ENCODE measurements around the gene GATB.

DNA sequence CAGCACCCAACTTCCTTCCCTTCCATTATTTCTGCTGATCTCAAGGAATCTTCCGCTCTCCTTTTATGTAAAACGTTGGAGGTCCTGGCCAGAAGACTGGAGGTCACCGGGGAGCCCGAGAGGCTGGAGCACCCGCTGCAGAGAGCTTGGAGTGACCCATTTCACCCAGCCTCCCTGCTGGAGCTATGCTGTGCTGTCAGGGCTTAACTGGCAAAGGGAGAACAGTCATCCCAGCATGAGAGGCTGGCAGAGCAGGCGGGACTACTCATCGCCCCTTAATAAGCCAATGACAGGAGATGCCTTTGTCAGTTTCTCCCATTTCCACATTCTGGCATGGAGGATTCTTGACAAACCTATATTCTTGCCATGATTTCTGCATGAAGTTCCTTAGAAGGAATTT, 98.9 kb downstream of the GATB start:
- no peak for TF ChIP-seq JUNB (IDR thresholded peaks at IDR 0.05; ENCODE audit: unreplicated experiment)
- TF ChIP-seq, protein P1, sequence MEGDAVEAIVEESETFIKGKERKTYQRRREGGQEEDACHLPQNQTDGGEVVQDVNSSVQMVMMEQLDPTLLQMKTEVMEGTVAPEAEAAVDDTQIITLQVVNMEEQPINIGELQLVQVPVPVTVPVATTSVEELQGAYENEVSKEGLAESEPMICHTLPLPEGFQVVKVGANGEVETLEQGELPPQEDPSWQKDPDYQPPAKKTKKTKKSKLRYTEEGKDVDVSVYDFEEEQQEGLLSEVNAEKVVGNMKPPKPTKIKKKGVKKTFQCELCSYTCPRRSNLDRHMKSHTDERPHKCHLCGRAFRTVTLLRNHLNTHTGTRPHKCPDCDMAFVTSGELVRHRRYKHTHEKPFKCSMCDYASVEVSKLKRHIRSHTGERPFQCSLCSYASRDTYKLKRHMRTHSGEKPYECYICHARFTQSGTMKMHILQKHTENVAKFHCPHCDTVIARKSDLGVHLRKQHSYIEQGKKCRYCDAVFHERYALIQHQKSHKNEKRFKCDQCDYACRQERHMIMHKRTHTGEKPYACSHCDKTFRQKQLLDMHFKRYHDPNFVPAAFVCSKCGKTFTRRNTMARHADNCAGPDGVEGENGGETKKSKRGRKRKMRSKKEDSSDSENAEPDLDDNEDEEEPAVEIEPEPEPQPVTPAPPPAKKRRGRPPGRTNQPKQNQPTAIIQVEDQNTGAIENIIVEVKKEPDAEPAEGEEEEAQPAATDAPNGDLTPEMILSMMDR (conservative IDR thresholded peaks at IDR 0.05; ENCODE audit: low read depth in 2 of 2): no peak
- no peak for TF ChIP-seq EZH2 (IDR thresholded peaks at IDR 0.05; ENCODE audit: low read depth, unreplicated experiment)
- no peak for TF ChIP-seq POLR2AphosphoS5 (IDR thresholded peaks at IDR 0.05; ENCODE audit: low read depth)
- TF ChIP-seq NANOG (IDR thresholded peaks at IDR 0.05; ENCODE audit: borderline replicate concordance): no peak
- no peak for TF ChIP-seq ZNF331 (CRISPR knock-in tag; IDR thresholded peaks at IDR 0.05; ENCODE audit: low read depth)
- TF ChIP-seq EZH2phosphoT487 (IDR thresholded peaks at IDR 0.05; ENCODE audit: unreplicated experiment): no peak
- no peak for TF ChIP-seq CREB1 (CRISPR knock-in tag; IDR thresholded peaks at IDR 0.05; ENCODE audit: low read depth)
- TF ChIP-seq, protein P2, sequence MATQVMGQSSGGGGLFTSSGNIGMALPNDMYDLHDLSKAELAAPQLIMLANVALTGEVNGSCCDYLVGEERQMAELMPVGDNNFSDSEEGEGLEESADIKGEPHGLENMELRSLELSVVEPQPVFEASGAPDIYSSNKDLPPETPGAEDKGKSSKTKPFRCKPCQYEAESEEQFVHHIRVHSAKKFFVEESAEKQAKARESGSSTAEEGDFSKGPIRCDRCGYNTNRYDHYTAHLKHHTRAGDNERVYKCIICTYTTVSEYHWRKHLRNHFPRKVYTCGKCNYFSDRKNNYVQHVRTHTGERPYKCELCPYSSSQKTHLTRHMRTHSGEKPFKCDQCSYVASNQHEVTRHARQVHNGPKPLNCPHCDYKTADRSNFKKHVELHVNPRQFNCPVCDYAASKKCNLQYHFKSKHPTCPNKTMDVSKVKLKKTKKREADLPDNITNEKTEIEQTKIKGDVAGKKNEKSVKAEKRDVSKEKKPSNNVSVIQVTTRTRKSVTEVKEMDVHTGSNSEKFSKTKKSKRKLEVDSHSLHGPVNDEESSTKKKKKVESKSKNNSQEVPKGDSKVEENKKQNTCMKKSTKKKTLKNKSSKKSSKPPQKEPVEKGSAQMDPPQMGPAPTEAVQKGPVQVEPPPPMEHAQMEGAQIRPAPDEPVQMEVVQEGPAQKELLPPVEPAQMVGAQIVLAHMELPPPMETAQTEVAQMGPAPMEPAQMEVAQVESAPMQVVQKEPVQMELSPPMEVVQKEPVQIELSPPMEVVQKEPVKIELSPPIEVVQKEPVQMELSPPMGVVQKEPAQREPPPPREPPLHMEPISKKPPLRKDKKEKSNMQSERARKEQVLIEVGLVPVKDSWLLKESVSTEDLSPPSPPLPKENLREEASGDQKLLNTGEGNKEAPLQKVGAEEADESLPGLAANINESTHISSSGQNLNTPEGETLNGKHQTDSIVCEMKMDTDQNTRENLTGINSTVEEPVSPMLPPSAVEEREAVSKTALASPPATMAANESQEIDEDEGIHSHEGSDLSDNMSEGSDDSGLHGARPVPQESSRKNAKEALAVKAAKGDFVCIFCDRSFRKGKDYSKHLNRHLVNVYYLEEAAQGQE (IDR thresholded peaks at IDR 0.05; ENCODE audit: unreplicated experiment): no peak
- no peak for TF ChIP-seq ZNF114 (CRISPR knock-in tag; IDR thresholded peaks at IDR 0.05)
